HCT116 (cell line): ENCODE data around the gene KIAA0825. TPM values are rescaled to one million over a fixed set of nuclear protein-coding genes. Genes with fewer than 3 reads are reported as not detected.

Source experiments
- ATAC-seq: fragments of 200-7000 bp; cut with Tn5 transposase; 2 replicates; pipeline ENCODE4 v1.9.1; 2020; ENCODE audit warnings: mild to moderate bottlenecking, moderate library complexity
- BruUV-seq: library from RNA; stranded (reverse); fragments of 400-500 nt; replicated peaks from 2 replicates; lab custom pipeline; 2021; lab: Mats Ljungman, UMichigan
- CTCF ChIA-PET: fragments of 300-600 bp; sonication (Branson Sonifier 250); formaldehyde crosslinking; loops from one replicate; lab custom pipeline; 2021; ENCODE audit warnings: antibody characterized with exemption; lab: Charles Lee
- POLR2A ChIA-PET: fragments of 300-600, 350-600 bp; sonication (Branson Sonifier 250); formaldehyde crosslinking; loops from one replicate; lab custom pipeline; 2021; ENCODE audit warnings: antibody characterized with exemption; lab: Charles Lee
- RAD21 ChIA-PET, 2 experiments: fragments of 300-600 bp; sonication (Branson Sonifier 250); formaldehyde crosslinking; loops; one replicate each; lab custom pipeline; 2023; ENCODE audit warnings: low total read pairs in 2 of 2; ENCODE audit not compliant: uncharacterized antibody in 2 of 2, unreplicated experiment in 2 of 2, low non-redundant PET in 1 of 2; lab: Charles Lee
- DNase-seq: peaks from one replicate; pipeline ENCODE4 v3.0.0-alpha.2; 2010; ENCODE audit warnings: low read depth, low spot score
- H2AFZ ChIP-seq: fragments of 200-600 bp; shearing (Covaris generic), sonication (generic); 2 replicates; pipeline ENCODE4 v1.6.1; 2017; ENCODE audit warnings: low read depth, mixed run types, mixed read lengths, antibody characterized with exemption, low read length; ENCODE audit not compliant: poor library complexity, severe bottlenecking
- H3K27ac ChIP-seq: 2 replicates; pipeline ENCODE4 v1.5.1; 2012; ENCODE audit warnings: low read depth, low read length
- H3K27me3 ChIP-seq: fragments of 200-600 bp; sonication (generic); 2 replicates; pipeline ENCODE4 v1.6.1; 2016; ENCODE audit warnings: mixed run types, low read length, mixed read lengths; ENCODE audit not compliant: insufficient read depth
- H3K36me3 ChIP-seq, 2 experiments: fragments of 200-500 bp in 1 of 2; fragments of 200-600 bp in 1 of 2; sonication (Bioruptor generic) in 1 of 2; sonication (generic) in 1 of 2; 2 replicates each; pipeline versions ENCODE4 v1.5.1 to v1.6.1; 2014 to 2016; ENCODE audit warnings: low read length in 2 of 2, inconsistent platforms in 1 of 2, mixed read lengths in 1 of 2, mixed run types in 1 of 2; ENCODE audit not compliant: insufficient read depth in 2 of 2, control insufficient read depth in 1 of 2
- H3K4me1 ChIP-seq, 2 experiments: fragments of 200-600 bp in 1 of 2; sonication (generic) in 1 of 2; 2 replicates each; pipeline versions ENCODE4 v1.5.1 to v1.6.1; 2012 to 2017; ENCODE audit warnings: low read length in 2 of 2, inconsistent platforms in 1 of 2, mild to moderate bottlenecking in 1 of 2, mixed read lengths in 1 of 2, mixed run types in 1 of 2, moderate library complexity in 1 of 2; ENCODE audit not compliant: insufficient read depth in 2 of 2, control insufficient read depth in 1 of 2
- H3K4me2 ChIP-seq: fragments of 200-600 bp; sonication (generic); 2 replicates; pipeline ENCODE4 v1.6.1; 2017; ENCODE audit warnings: mixed run types, low read length, mixed read lengths
- H3K4me3 ChIP-seq, 2 experiments: fragments of 200-600 bp in 1 of 2; sonication (generic) in 1 of 2; replicated peaks in 1 of 2; 2 replicates each; pipeline ENCODE4 v1.5.1; 2011 to 2016; ENCODE audit warnings: low read length in 2 of 2, control low read depth in 1 of 2, low read depth in 1 of 2, mild to moderate bottlenecking in 1 of 2, mixed read lengths in 1 of 2, mixed run types in 1 of 2
- H3K79me2 ChIP-seq: fragments of 200-600 bp; sonication (generic); 2 replicates; pipeline ENCODE4 v1.6.1; 2017; ENCODE audit warnings: mild to moderate bottlenecking, mixed run types, low read length, moderate library complexity, mixed read lengths; ENCODE audit not compliant: insufficient read depth
- H3K9ac ChIP-seq: fragments of 200-600 bp; sonication (generic); 2 replicates; pipeline ENCODE4 v1.6.1; 2016; ENCODE audit warnings: low read length, mixed read lengths
- H3K9me2 ChIP-seq: fragments of 200-600 bp; sonication (generic), shearing (Covaris generic); 2 replicates; pipeline ENCODE4 v1.6.1; 2017; ENCODE audit warnings: mixed run types, mild to moderate bottlenecking, moderate library complexity; ENCODE audit not compliant: insufficient read depth
- H3K9me3 ChIP-seq, 2 experiments: fragments of 200-500 bp in 1 of 2; fragments of 200-600 bp in 1 of 2; sonication (Bioruptor generic) in 1 of 2; sonication (generic) in 1 of 2; 2 replicates each; pipeline ENCODE4 v1.6.1; 2014 to 2017; ENCODE audit warnings: low read length in 2 of 2, mixed read lengths in 2 of 2, inconsistent platforms in 1 of 2, low read depth in 1 of 2, mild to moderate bottlenecking in 1 of 2, mixed run types in 1 of 2, moderate library complexity in 1 of 2; ENCODE audit not compliant: control insufficient read depth in 1 of 2, insufficient read depth in 1 of 2
- H4K20me1 ChIP-seq: fragments of 200-600 bp; sonication (generic), shearing (Covaris generic); 2 replicates; pipeline ENCODE4 v1.6.1; 2017; ENCODE audit warnings: mixed run types, mild to moderate bottlenecking, moderate library complexity; ENCODE audit not compliant: insufficient read depth
- EGR1 ChIP-seq: IDR thresholded peaks from 2 replicates; pipeline ENCODE4 v1.6.1; 2012; ENCODE audit warnings: low read depth
- EZH2 ChIP-seq: fragments of 200-600 bp; sonication (generic); IDR thresholded peaks from 2 replicates; pipeline ENCODE4 v1.6.1; 2017; ENCODE audit warnings: antibody characterized with exemption, mixed run types
- FOSL1 ChIP-seq: IDR thresholded peaks from 2 replicates; pipeline ENCODE4 v1.6.1; 2012; ENCODE audit warnings: low read depth
- POLR2A ChIP-seq: IDR thresholded peaks from 2 replicates; pipeline ENCODE4 v1.7.0; 2011; ENCODE audit warnings: borderline replicate concordance; ENCODE audit not compliant: insufficient read depth, insufficient read length; ENCODE audit errors: extremely low read depth
- SIN3A ChIP-seq: IDR thresholded peaks from 2 replicates; pipeline ENCODE4 v1.6.1; 2012; ENCODE audit warnings: low read depth
- SP1 ChIP-seq: IDR thresholded peaks from 2 replicates; pipeline ENCODE4 v1.6.1; 2012; ENCODE audit warnings: low read depth
- ZNF274 ChIP-seq: fragments of 200-500 bp; sonication (Bioruptor generic); IDR thresholded peaks from 2 replicates; pipeline ENCODE4 v1.6.1; 2014; ENCODE audit warnings: mild to moderate bottlenecking, low read depth, low read length, inconsistent platforms
- intact Hi-C: fragments of 100-400 bp; cut with micrococcal nuclease; formaldehyde crosslinking; loops from 2 replicates; pipeline ENCODE4 v1.10.0; 2022
- total RNA-seq: library from RNA; stranded (reverse); gene quantifications from one replicate; pipeline ENCODE4 v1.2.1, GENCODE V29; 2021; ENCODE audit not compliant: unreplicated experiment
- TF ChIP-seq, protein P1 (sequence below): IDR thresholded peaks from 2 replicates; pipeline ENCODE4 v1.6.1; 2011; ENCODE audit warnings: mild to moderate bottlenecking, low read length, moderate library complexity; ENCODE audit not compliant: insufficient replicate concordance; ENCODE audit errors: extremely low read depth

Gene KIAA0825
- total RNA-seq, 1 experiment from 2014 or later = 1.4 TPM

DNA sequence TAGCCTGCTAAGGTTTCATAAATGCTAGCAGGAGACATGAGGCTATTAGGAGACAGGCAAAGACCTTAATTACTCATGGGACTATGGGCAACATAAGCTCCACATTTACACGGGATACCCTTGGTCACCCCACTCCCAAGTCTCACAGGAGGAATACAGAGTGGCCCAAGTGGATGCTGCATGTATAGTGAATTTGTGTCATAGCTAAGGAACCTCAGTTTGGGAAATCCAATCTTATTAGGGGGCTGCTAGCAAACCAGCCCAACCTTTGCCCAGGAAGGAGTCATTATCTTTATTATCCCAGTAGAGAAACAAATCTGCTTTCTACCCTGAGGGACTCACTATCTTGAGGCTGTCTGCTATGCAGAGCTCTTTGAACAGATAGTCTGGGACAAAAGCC lies 405.9 kb downstream of the KIAA0825 start (continued):
- no peak for TF ChIP-seq SP1
- no peak for TF ChIP-seq EZH2
- TF ChIP-seq, all 23 proteins: peak for 0

DNA sequence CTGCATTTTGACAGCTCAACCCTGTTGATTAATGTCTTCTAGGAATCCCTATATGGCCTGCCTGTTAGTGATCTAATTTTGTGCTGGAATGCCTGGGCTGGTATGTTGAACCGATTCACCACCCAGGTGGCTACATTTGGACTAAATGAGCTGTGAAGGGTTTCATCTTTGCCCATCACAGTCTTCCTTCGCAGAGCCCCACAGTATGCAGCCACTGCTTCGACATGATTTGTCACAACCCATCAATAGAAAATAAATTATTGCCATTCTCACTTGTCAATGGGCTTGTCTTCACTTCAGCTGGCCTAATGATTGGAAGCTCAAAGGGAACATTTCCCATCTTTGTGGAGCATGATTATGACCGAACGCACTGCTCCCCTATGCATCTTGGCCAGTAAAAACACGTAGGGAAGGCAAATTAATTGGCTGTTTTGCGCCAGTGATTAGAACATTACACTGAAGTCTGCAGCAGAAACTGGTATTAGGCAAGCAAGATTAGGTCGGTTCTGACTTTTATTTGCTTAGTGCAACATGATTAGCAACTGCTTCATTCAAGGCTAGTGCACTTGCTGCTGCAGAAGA lies 408.5 kb downstream of the KIAA0825 start:
- Histone ChIP-seq H3K4me2 (no peak overlapping the region), H4K20me1 (no peaks in the 10 kb centered on the region), H3K9ac (no peak overlapping the region), H3K27me3 (no peaks in the 10 kb centered on the region), H3K27ac (no peak overlapping the region), H2AFZ (no peak overlapping the region), H3K4me3 (no peak overlapping the region), H3K9me2 (no peaks in the 10 kb centered on the region), H3K79me2 (no peaks in the 10 kb centered on the region), H3K9me3 (no peaks in the 10 kb centered on the region), H3K36me3 (no peaks in the 10 kb centered on the region), H3K4me1 (no peaks in the 10 kb centered on the region)
- BruUV-seq = no TSS peak
- TF ChIP-seq ZNF274 (no peak), FOSL1 (no peak), POLR2A (no peak), EGR1 (no peak), SIN3A (no peak)
- TF ChIP-seq, protein P1, sequence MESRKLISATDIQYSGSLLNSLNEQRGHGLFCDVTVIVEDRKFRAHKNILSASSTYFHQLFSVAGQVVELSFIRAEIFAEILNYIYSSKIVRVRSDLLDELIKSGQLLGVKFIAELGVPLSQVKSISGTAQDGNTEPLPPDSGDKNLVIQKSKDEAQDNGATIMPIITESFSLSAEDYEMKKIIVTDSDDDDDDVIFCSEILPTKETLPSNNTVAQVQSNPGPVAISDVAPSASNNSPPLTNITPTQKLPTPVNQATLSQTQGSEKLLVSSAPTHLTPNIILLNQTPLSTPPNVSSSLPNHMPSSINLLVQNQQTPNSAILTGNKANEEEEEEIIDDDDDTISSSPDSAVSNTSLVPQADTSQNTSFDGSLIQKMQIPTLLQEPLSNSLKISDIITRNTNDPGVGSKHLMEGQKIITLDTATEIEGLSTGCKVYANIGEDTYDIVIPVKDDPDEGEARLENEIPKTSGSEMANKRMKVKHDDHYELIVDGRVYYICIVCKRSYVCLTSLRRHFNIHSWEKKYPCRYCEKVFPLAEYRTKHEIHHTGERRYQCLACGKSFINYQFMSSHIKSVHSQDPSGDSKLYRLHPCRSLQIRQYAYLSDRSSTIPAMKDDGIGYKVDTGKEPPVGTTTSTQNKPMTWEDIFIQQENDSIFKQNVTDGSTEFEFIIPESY = no peak
- intact Hi-C loops = no loop called here
- DNase-seq = no peak
- ChIA-PET CTCF (no interaction called here), RAD21 (no interaction called here), POLR2A (no interaction called here)
- ATAC-seq = no peak
